ENCODE results near the gene NAIF1. TPM values are rescaled to one million over a fixed set of nuclear protein-coding genes. Genes with fewer than 3 reads are reported as not detected.

Gene NAIF1
- total RNA-seq, 1 experiment from 2014 or later, result 8.5 TPM

DNA sequence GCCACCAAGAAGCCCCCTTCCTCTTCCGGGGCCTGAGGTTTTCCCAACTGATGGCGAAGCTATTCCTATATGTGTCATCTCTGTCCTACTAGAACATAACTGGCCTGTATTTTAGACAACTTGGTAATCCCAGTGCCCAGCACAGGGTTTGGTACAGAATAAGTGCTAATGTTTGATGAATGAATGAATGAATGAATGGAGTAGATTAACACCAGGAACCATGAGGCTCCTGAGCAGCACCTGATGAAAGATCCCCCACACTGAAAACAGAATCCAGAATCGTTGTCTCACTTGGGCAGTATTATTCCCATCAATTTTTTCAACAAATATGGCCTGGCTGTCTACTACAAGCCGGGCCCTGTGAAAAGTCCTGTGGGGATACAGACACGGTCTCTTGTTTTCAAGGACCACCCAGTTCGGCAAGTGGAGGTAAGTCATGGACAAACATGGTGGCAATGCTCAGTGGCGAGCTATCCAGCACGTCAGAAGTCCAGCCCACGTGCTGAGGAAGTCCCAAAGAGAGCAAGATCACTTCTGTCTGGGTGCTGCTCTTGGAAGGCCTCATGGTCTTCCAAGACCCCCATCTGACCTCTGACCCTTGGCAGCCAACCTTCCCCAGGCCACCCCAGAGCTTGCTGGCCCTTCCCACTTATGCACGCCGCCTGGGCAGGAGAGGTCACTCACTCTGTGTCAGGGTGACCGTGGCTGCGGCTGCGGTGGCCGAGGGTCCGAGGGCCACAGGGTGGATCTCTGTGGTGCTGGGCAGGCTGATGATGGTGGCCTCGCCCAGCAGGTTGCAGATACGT, 1.0 kb downstream of the NAIF1 start:
- Mint-ChIP-seq H3K27me3 (ENCODE audit: insufficient read depth, unreplicated experiment) (no peaks in the 10 kb centered on the region), H3K36me3 (ENCODE audit: insufficient read depth, unreplicated experiment) (peaks cover 6% of the 10 kb centered on the region), H3K9me3 (ENCODE audit: unreplicated experiment) (no peaks in the 10 kb centered on the region), H3K4me3 (ENCODE audit: unreplicated experiment) (no peak overlapping the region), H3K27ac (ENCODE audit: unreplicated experiment) (no peak overlapping the region), H3K4me1 (ENCODE audit: low read depth, unreplicated experiment) (peaks cover 8% of the 10 kb centered on the region)
- intact Hi-C loops (cut with micrococcal nuclease; ENCODE audit: unreplicated experiment), result loop anchor here (5.0 kb wide), 1 partner anchor 51 kb away; no protein-coding TSS in a partner anchor
- DNase-seq, result peak in 1 of 2 experiments; percentile 37
- H3K27me3 ChIP-seq (replicated peaks; ENCODE audit: control insufficient read depth, insufficient read depth, low read length), result no peaks in the 10 kb centered on the region
- H3K4me3 ChIP-seq (ENCODE audit: low read depth, low read length), result peak overlapping the region; percentile 26
- TF ChIP-seq, protein P1, sequence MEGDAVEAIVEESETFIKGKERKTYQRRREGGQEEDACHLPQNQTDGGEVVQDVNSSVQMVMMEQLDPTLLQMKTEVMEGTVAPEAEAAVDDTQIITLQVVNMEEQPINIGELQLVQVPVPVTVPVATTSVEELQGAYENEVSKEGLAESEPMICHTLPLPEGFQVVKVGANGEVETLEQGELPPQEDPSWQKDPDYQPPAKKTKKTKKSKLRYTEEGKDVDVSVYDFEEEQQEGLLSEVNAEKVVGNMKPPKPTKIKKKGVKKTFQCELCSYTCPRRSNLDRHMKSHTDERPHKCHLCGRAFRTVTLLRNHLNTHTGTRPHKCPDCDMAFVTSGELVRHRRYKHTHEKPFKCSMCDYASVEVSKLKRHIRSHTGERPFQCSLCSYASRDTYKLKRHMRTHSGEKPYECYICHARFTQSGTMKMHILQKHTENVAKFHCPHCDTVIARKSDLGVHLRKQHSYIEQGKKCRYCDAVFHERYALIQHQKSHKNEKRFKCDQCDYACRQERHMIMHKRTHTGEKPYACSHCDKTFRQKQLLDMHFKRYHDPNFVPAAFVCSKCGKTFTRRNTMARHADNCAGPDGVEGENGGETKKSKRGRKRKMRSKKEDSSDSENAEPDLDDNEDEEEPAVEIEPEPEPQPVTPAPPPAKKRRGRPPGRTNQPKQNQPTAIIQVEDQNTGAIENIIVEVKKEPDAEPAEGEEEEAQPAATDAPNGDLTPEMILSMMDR (IDR thresholded peaks at IDR 0.05; ENCODE audit: insufficient read depth in 1 of 2, low read depth in 1 of 2, low read length in 1 of 2, severe bottlenecking in 1 of 2, unreplicated experiment in 1 of 2), result no peak
- H3K9me3 ChIP-seq, result no peaks in the 10 kb centered on the region
- H3K36me3 ChIP-seq (ENCODE audit: control insufficient read depth, insufficient read depth, low read length), result no peaks in the 10 kb centered on the region
- no TSS peak for BruUV-seq (replicated peaks)
- POLR2A ChIA-PET, result no interaction called here
- H3K4me1 ChIP-seq, result peaks cover 12% of the 10 kb centered on the region
- CTCF ChIA-PET, result interaction anchor here (1.4 kb wide), 1 partner anchor 13 kb away, joined by 15 read pairs; no protein-coding TSS in a partner anchor

DNA sequence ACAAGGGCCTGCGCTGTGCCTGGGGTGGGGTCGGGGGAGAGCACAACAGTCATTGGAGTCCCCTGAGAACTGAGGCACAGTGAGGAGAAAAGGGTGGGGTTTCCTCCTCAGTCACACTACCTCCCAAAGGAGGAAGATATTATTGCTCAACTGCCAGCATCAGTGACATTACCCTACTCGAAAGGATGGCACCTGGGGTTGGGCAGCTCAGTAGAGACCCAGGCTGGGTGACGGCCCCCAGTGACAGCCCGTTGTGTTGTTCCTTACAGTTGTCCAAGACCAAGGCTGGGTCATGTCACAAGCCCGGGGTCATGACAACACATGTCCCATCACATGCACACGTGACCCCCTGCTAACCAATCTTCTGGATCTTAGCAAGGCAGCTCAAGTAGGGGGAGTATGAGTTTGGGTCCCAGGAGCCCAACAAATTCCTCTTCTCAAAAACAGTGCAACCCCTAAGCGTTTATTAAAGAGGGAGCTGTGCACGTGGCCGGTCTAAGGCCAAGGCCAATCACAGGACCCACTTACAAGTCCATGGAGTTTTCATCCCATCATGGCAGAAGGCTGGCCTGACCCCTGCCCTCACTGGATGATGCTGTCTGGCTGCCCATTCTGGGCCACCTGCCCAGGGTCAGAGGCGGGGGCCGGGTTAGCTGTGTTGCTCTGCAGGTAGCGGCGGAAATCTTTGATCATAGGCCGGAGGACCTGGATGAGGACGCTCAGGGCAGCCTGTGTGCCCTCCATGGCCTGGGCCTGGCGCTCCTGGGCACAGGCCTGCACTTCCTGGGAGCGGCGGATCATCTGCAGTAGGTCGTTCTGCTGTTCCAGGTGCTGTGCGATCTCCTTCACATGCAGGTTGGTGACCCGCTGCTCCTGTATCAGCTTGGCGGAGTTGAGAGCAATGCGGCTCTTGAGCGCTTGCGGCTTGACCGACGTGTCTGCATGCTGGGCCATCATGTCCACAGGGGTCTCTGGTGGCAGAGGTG, 4.0 kb downstream of the NAIF1 start:
- TF ChIP-seq, protein P1 (IDR thresholded peaks at IDR 0.05; ENCODE audit: insufficient read depth in 1 of 2, low read depth in 1 of 2, low read length in 1 of 2, severe bottlenecking in 1 of 2, unreplicated experiment in 1 of 2), result no peak
- Mint-ChIP-seq H3K9me3 (ENCODE audit: unreplicated experiment) (no peaks in the 10 kb centered on the region), H3K27me3 (ENCODE audit: insufficient read depth, unreplicated experiment) (no peaks in the 10 kb centered on the region), H3K36me3 (ENCODE audit: insufficient read depth, unreplicated experiment) (no peaks in the 10 kb centered on the region), H3K4me3 (ENCODE audit: unreplicated experiment) (no peak overlapping the region), H3K4me1 (ENCODE audit: low read depth, unreplicated experiment) (no peaks in the 10 kb centered on the region), H3K27ac (ENCODE audit: unreplicated experiment) (no peak overlapping the region)
- Histone ChIP-seq H3K27me3 (replicated peaks; ENCODE audit: control insufficient read depth, insufficient read depth, low read length) (no peaks in the 10 kb centered on the region), H3K9me3 (no peaks in the 10 kb centered on the region), H3K4me1 (peaks cover 8% of the 10 kb centered on the region), H3K4me3 (ENCODE audit: low read depth, low read length) (no peak overlapping the region), H3K36me3 (ENCODE audit: control insufficient read depth, insufficient read depth, low read length) (no peaks in the 10 kb centered on the region)
- no peak for DNase-seq
- ChIA-PET POLR2A (no interaction called here), CTCF (no interaction called here)
- intact Hi-C loops (cut with micrococcal nuclease; ENCODE audit: unreplicated experiment), result no loop called here
- BruUV-seq (replicated peaks), result no TSS peak

DNA sequence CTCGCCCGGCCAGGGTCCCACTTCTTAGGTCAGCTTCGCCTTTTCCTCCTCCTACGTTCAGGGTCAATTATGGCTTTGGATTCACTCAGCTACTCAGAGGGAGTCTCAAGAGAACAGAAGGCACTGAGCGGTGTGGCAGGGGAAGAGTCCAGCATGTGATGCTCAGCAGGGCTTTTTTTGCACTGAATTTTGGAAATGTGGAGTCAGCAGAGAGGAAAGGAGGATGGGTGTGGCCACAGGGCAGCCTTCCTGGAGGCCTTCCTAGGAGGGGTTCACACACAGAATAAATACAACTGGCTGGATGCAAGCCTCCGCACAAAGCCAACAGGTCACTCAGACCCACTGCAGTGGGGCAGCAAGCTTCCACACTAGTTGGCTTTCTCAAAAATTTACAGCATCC, 4.8 kb downstream of the NAIF1 start:
- Mint-ChIP-seq H3K4me3 (ENCODE audit: unreplicated experiment) (no peak overlapping the region), H3K4me1 (ENCODE audit: low read depth, unreplicated experiment) (no peaks in the 10 kb centered on the region), H3K27ac (ENCODE audit: unreplicated experiment) (no peak overlapping the region), H3K27me3 (ENCODE audit: insufficient read depth, unreplicated experiment) (no peaks in the 10 kb centered on the region), H3K9me3 (ENCODE audit: unreplicated experiment) (no peaks in the 10 kb centered on the region), H3K36me3 (ENCODE audit: insufficient read depth, unreplicated experiment) (no peaks in the 10 kb centered on the region)
- DNase-seq, result no peak
- ChIA-PET POLR2A (no interaction called here), CTCF (no interaction called here)
- Histone ChIP-seq H3K9me3 (no peaks in the 10 kb centered on the region), H3K27me3 (replicated peaks; ENCODE audit: control insufficient read depth, insufficient read depth, low read length) (no peaks in the 10 kb centered on the region), H3K4me1 (peaks cover 8% of the 10 kb centered on the region), H3K36me3 (ENCODE audit: control insufficient read depth, insufficient read depth, low read length) (no peaks in the 10 kb centered on the region), H3K4me3 (ENCODE audit: low read depth, low read length) (no peak overlapping the region)
- no TSS peak for BruUV-seq (replicated peaks)
- intact Hi-C loops (cut with micrococcal nuclease; ENCODE audit: unreplicated experiment), result no loop called here
- TF ChIP-seq, protein P1 (IDR thresholded peaks at IDR 0.05; ENCODE audit: insufficient read depth in 1 of 2, low read depth in 1 of 2, low read length in 1 of 2, severe bottlenecking in 1 of 2, unreplicated experiment in 1 of 2), result no peak

Measured in Caco-2 (cell line).